WTC11 (cell line): Measurements from ENCODE around the gene CDK18. TPM values are rescaled to one million over a fixed set of nuclear protein-coding genes. Genes with fewer than 3 reads are reported as not detected.
A peak's percentile ranks its signal among the peaks of the same experiment; 100 is the strongest.

Experiments
- ATAC-seq: fragments of 200-7000 bp; cut with Tn5 transposase; 2 replicates; pipeline ENCODE4 v1.10.0; 2021; ENCODE audit warnings: mild to moderate bottlenecking, moderate library complexity
- CTCF ChIA-PET: fragments of 300-600 bp; sonication (Branson Sonifier 250); formaldehyde crosslinking; loops from one replicate; lab custom pipeline; 2021; ENCODE audit warnings: antibody characterized with exemption; lab: Charles Lee
- POLR2A ChIA-PET: fragments of 350-600 bp; sonication (Branson Sonifier 250); formaldehyde crosslinking; loops from one replicate; lab custom pipeline; 2021; ENCODE audit warnings: antibody characterized with exemption; lab: Charles Lee
- DNase-seq: peaks from one replicate; pipeline ENCODE4 v3.0.0; 2021; ENCODE audit warnings: low spot score
- H3K27ac Mint-ChIP-seq: 2 replicates; pipeline ENCODE4 v1.8.0; 2021; ENCODE audit warnings: mixed read lengths
- H3K27me3 Mint-ChIP-seq: 2 replicates; pipeline ENCODE4 v1.8.0; 2021; ENCODE audit warnings: low read depth, mild to moderate bottlenecking, moderate library complexity, mixed read lengths
- H3K36me3 Mint-ChIP-seq: 2 replicates; pipeline ENCODE4 v1.8.0; 2021; ENCODE audit warnings: mixed read lengths
- H3K4me1 Mint-ChIP-seq: 2 replicates; pipeline ENCODE4 v1.8.0; 2022; ENCODE audit warnings: mixed read lengths
- H3K4me3 Mint-ChIP-seq: 2 replicates; pipeline ENCODE4 v1.8.0; 2021; ENCODE audit warnings: mild to moderate bottlenecking, moderate library complexity, mixed read lengths
- H3K9me3 Mint-ChIP-seq: 2 replicates; pipeline ENCODE4 v1.8.0; 2021; ENCODE audit warnings: mixed read lengths
- ATF1 ChIP-seq: sonication (generic); formaldehyde crosslinking; IDR thresholded peaks from 2 replicates; pipeline ENCODE4 v1.8.1; 2023; ENCODE audit warnings: mild to moderate bottlenecking, moderate library complexity, missing genetic modification reagents
- ATF2 ChIP-seq: sonication (generic); formaldehyde crosslinking; IDR thresholded peaks from 2 replicates; pipeline ENCODE4 v1.8.1; 2022; ENCODE audit warnings: low read depth, missing genetic modification reagents, borderline replicate concordance
- ATF3 ChIP-seq: sonication (generic); formaldehyde crosslinking; conservative IDR thresholded peaks from 2 replicates; pipeline ENCODE4 v1.8.1; 2022; ENCODE audit warnings: mild to moderate bottlenecking, missing genetic modification reagents
- CBFB ChIP-seq: sonication (generic); formaldehyde crosslinking; IDR thresholded peaks from 2 replicates; pipeline ENCODE4 v1.8.1; 2022; ENCODE audit warnings: mild to moderate bottlenecking, low read depth, missing genetic modification reagents
- CTCF ChIP-seq: fragments of 200-600 bp; IDR thresholded peaks from 2 replicates; pipeline ENCODE4 v1.8.0; 2022; ENCODE audit warnings: antibody characterized with exemption
- EMX1 ChIP-seq: fragments of 250-450 bp; sonication (Bioruptor Pico); IDR thresholded peaks from 2 replicates; pipeline ENCODE4 v1.8.0; 2021; ENCODE audit warnings: mild to moderate bottlenecking
- ESRRA ChIP-seq: sonication (generic); formaldehyde crosslinking; IDR thresholded peaks from 2 replicates; pipeline ENCODE4 v1.8.1; 2022; ENCODE audit warnings: mild to moderate bottlenecking, missing genetic modification reagents, borderline replicate concordance
- FOXK1 ChIP-seq: sonication (generic); formaldehyde crosslinking; IDR thresholded peaks from 2 replicates; pipeline ENCODE4 v1.8.0; 2022; ENCODE audit warnings: mild to moderate bottlenecking, moderate library complexity, missing genetic modification reagents
- FOXP1 ChIP-seq: sonication (generic); formaldehyde crosslinking; IDR thresholded peaks from 2 replicates; pipeline ENCODE4 v1.8.0; 2022; ENCODE audit warnings: missing genetic modification reagents, mild to moderate bottlenecking, moderate library complexity, borderline replicate concordance
- GABPB1 ChIP-seq: sonication (generic); formaldehyde crosslinking; IDR thresholded peaks from 2 replicates; pipeline ENCODE4 v1.8.1; 2023; ENCODE audit warnings: mild to moderate bottlenecking, missing genetic modification reagents
- GTF2I ChIP-seq: fragments of 250-450 bp; sonication (Bioruptor Pico); conservative IDR thresholded peaks from 2 replicates; pipeline ENCODE4 v1.4.0; 2021; ENCODE audit warnings: mild to moderate bottlenecking
- MAX ChIP-seq: sonication (generic); formaldehyde crosslinking; IDR thresholded peaks from 2 replicates; pipeline ENCODE4 v1.8.0; 2022; ENCODE audit warnings: mild to moderate bottlenecking, missing genetic modification reagents
- MYBL2 ChIP-seq: sonication (generic); formaldehyde crosslinking; IDR thresholded peaks from 2 replicates; pipeline ENCODE4 v1.8.1; 2023; ENCODE audit warnings: mild to moderate bottlenecking, moderate library complexity, missing genetic modification reagents
- PRRX2 ChIP-seq: fragments of 250-450 bp; sonication (Bioruptor Pico); IDR thresholded peaks from 2 replicates; pipeline ENCODE4 v1.8.0; 2021; ENCODE audit warnings: mild to moderate bottlenecking
- SMAD3 ChIP-seq: sonication (generic); formaldehyde crosslinking; IDR thresholded peaks from 2 replicates; pipeline ENCODE4 v1.8.0; 2022; ENCODE audit warnings: missing genetic modification reagents, mild to moderate bottlenecking, borderline replicate concordance
- TCF7 ChIP-seq: sonication (generic); formaldehyde crosslinking; IDR thresholded peaks from 2 replicates; pipeline ENCODE4 v1.8.0; 2022; ENCODE audit warnings: mild to moderate bottlenecking, low read depth, missing genetic modification reagents, moderate library complexity
- ZNF138 ChIP-seq: sonication (generic); formaldehyde crosslinking; conservative IDR thresholded peaks from 2 replicates; pipeline ENCODE4 v1.8.1; 2022; ENCODE audit warnings: mild to moderate bottlenecking, moderate library complexity, missing genetic modification reagents
- ZNF263 ChIP-seq: sonication (generic); formaldehyde crosslinking; IDR thresholded peaks from 2 replicates; pipeline ENCODE4 v1.8.1; 2022; ENCODE audit warnings: low read depth, mild to moderate bottlenecking, moderate library complexity, missing genetic modification reagents
- ZNF423 ChIP-seq: fragments of 250-450 bp; sonication (Bioruptor Pico); IDR thresholded peaks from 2 replicates; pipeline ENCODE4 v2.1.2; 2022; ENCODE audit warnings: mild to moderate bottlenecking, moderate library complexity
- ZNF532 ChIP-seq: fragments of 250-450 bp; sonication (Bioruptor Pico); IDR thresholded peaks from 2 replicates; pipeline ENCODE4 v1.9.0; 2021; ENCODE audit warnings: mild to moderate bottlenecking, borderline replicate concordance
- total RNA-seq: library from RNA; stranded (reverse); gene quantifications from 3 replicates; pipeline ENCODE4 v1.2.3, GENCODE V29; 2021

CDK18 gene
- total RNA-seq, 1 experiment from 2014 or later: 71.9 TPM

- TF ChIP-seq SMAD3 (no peak), GTF2I (no peak), ATF2 (CRISPR knock-in tag) (no peak), ATF1 (CRISPR knock-in tag) (no peak), ATF3 (no peak), PRRX2 (CRISPR knock-in tag) (no peak), ZNF263 (no peak), TCF7 (no peak)
- Mint-ChIP-seq H3K9me3 (no peaks in the 10 kb centered on the region), H3K36me3 (no peaks in the 10 kb centered on the region), H3K4me3 (peak overlapping the region; percentile 68), H3K27me3 (peaks cover 81% of the 10 kb centered on the region), H3K27ac (no peak overlapping the region), H3K4me1 (peaks cover 12% of the 10 kb centered on the region)
- POLR2A ChIA-PET: no interaction called here
- no peak for DNase-seq
- peak; percentile 56 for ATAC-seq
- CTCF ChIA-PET: interaction anchor here (0.7 to 2.1 kb wide), 2 partner anchors 10 to 23 kb away, joined by 3 to 9 read pairs; no protein-coding TSS in a partner anchor
These were observed 63.6 kb downstream of the CDK18 start for GRCh38 chr1:205568135-205568468.

- Mint-ChIP-seq H3K36me3 (no peaks in the 10 kb centered on the region), H3K9me3 (no peaks in the 10 kb centered on the region), H3K27me3 (peaks cover 77% of the 10 kb centered on the region), H3K4me3 (peak overlapping the region; percentile 68), H3K4me1 (peaks cover 12% of the 10 kb centered on the region), H3K27ac (no peak overlapping the region)
- POLR2A ChIA-PET: interaction anchor here (0.6 kb wide), 1 partner anchor 99 kb away, joined by 4 read pairs; no protein-coding TSS in a partner anchor
- CTCF ChIA-PET: interaction anchor here (0.7 to 3.5 kb wide), 10 partner anchors 10 to 138 kb away, joined by 3 to 22 read pairs (median 10); no protein-coding TSS in a partner anchor
- no peak for DNase-seq
- ATAC-seq: peak; percentile 19
- TF ChIP-seq MYBL2 (no peak), CBFB (no peak), FOXK1 (no peak), ZNF138 (no peak), SMAD3 (no peak), MAX (CRISPR knock-in tag) (no peak), ZNF423 (CRISPR knock-in tag) (0 out of 2 replicates have a peak, but pooled peaks have one; percentile 22), ESRRA (CRISPR knock-in tag) (no peak), GTF2I (0 out of 2 replicates have a peak, but pooled peaks have one; percentile 40)
- TF ChIP-seq, all 79 proteins: peak for 2
These were observed 64.2 kb downstream of the CDK18 start for GRCh38 chr1:205568469-205569361.

GRCh38 chr1:205569411-205570172 is 65.1 kb downstream of the CDK18 start:
- ChIA-PET CTCF (interaction anchor here (0.8 to 3.5 kb wide), 11 partner anchors 9 to 139 kb away, joined by 3 to 22 read pairs (median 9); no protein-coding TSS in a partner anchor), POLR2A (no interaction called here)
- Mint-ChIP-seq H3K27me3 (peaks cover 75% of the 10 kb centered on the region), H3K27ac (no peak overlapping the region), H3K36me3 (no peaks in the 10 kb centered on the region), H3K4me3 (peak overlapping the region; percentile 60), H3K9me3 (no peaks in the 10 kb centered on the region), H3K4me1 (peaks cover 8% of the 10 kb centered on the region)
- DNase-seq (no peak), ATAC-seq (no peak; the same call in 1 of the 2 replicates)
- TF ChIP-seq FOXK1 (no peak), ZNF532 (CRISPR knock-in tag) (no peak), GABPB1 (CRISPR knock-in tag) (no peak), EMX1 (CRISPR knock-in tag) (no peak), CBFB (no peak), FOXP1 (CRISPR knock-in tag) (no peak), CTCF (no peak)
